RWPE2 (cell line): ENCODE measurements around the gene PLPP1.

Experiments
- ATAC-seq: fragments of 200-7000 bp; cut with Tn5 transposase; 3 replicates; pipeline ENCODE4 v1.9.1; 2021; ENCODE audit warnings: low read depth
- DNase-seq: peaks from one replicate; pipeline ENCODE4 v3.0.0-alpha.2; 2020; ENCODE audit warnings: low spot score
- H3K27ac ChIP-seq: fragments of 450-650 bp; 2 replicates; pipeline ENCODE4 v1.5.1; 2017; ENCODE audit warnings: mild to moderate bottlenecking; ENCODE audit not compliant: poor library complexity, severe bottlenecking
- H3K27me3 ChIP-seq: fragments of 250-450 bp; sonication (Bioruptor Pico); 2 replicates; pipeline ENCODE4 v1.5.1; 2021; ENCODE audit warnings: mild to moderate bottlenecking, moderate library complexity; ENCODE audit not compliant: insufficient read depth, poor library complexity, severe bottlenecking
- H3K36me3 ChIP-seq: fragments of 250-450 bp; sonication (Bioruptor Pico); 2 replicates; pipeline ENCODE4 v1.5.1; 2020; ENCODE audit warnings: low read depth, mild to moderate bottlenecking, moderate library complexity
- H3K4me1 ChIP-seq: fragments of 250-450 bp; sonication (Bioruptor Pico); 2 replicates; pipeline ENCODE4 v1.5.1; 2021; ENCODE audit warnings: mild to moderate bottlenecking, moderate library complexity; ENCODE audit not compliant: insufficient read depth, poor library complexity, severe bottlenecking
- H3K4me3 ChIP-seq: fragments of 250-450 bp; sonication (Bioruptor Pico); 2 replicates; pipeline ENCODE4 v1.5.1; 2021; ENCODE audit warnings: mild to moderate bottlenecking, moderate library complexity; ENCODE audit not compliant: severe bottlenecking
- H3K9me3 ChIP-seq: fragments of 250-450 bp; sonication (Bioruptor Pico); 2 replicates; pipeline ENCODE4 v1.5.1; 2021; ENCODE audit warnings: mild to moderate bottlenecking, moderate library complexity; ENCODE audit not compliant: severe bottlenecking
- TF ChIP-seq, protein P1 (sequence below): fragments of 450-650 bp; IDR thresholded peaks from one replicate; pipeline ENCODE4 v1.5.1; 2017; ENCODE audit warnings: mild to moderate bottlenecking, moderate library complexity; ENCODE audit not compliant: poor library complexity, severe bottlenecking

Gene PLPP1

DNA sequence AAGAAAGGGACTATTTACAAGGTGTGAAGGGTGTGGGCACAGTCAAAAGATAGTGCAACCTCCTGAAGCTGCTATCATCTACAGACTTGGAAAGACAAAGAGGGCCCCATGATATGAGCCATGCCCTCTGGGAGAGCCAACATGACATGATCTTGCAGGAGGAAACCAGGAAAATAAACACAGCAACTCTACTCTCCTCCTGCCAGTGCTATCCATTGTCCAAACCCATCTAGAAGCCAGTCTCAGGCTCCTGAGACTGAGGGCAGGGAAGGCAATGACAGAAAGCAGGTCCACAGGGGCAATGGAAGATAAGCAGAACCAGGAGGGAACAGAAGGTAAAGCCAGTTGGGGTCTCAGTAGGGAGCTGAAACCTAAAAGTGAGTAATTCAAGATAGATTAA, 37.1 kb downstream of the PLPP1 start:
- TF ChIP-seq, protein P1, sequence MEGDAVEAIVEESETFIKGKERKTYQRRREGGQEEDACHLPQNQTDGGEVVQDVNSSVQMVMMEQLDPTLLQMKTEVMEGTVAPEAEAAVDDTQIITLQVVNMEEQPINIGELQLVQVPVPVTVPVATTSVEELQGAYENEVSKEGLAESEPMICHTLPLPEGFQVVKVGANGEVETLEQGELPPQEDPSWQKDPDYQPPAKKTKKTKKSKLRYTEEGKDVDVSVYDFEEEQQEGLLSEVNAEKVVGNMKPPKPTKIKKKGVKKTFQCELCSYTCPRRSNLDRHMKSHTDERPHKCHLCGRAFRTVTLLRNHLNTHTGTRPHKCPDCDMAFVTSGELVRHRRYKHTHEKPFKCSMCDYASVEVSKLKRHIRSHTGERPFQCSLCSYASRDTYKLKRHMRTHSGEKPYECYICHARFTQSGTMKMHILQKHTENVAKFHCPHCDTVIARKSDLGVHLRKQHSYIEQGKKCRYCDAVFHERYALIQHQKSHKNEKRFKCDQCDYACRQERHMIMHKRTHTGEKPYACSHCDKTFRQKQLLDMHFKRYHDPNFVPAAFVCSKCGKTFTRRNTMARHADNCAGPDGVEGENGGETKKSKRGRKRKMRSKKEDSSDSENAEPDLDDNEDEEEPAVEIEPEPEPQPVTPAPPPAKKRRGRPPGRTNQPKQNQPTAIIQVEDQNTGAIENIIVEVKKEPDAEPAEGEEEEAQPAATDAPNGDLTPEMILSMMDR, result no peak
- Histone ChIP-seq H3K27me3 (no peaks in the 10 kb centered on the region), H3K36me3 (no peaks in the 10 kb centered on the region), H3K27ac (no peak overlapping the region), H3K9me3 (no peaks in the 10 kb centered on the region), H3K4me1 (no peaks in the 10 kb centered on the region), H3K4me3 (no peak overlapping the region)
- ATAC-seq, result no peak; the same call in 2 of the 3 replicates
- DNase-seq, result no peak

DNA sequence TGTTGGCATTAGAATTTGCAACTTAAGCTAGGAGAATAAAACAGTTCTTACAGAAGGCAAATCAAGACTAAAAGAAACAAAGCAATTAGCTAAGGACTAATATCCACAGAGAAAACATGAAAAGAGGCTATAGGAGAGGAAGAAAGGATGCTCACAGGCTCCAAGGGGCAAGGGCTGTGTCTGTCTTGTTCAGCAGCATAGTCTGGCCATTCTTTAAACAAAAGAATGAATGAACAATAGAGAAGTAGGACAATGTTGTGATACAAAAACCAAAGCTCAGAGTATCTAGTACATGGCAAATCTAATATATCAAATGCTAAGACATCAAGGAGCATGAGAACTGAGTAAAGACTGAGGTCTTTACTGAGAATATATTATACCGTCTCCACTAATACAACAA, 39.5 kb downstream of the PLPP1 start:
- TF ChIP-seq, protein P1, result no peak
- no peaks in the 10 kb centered on the region for H3K4me1 ChIP-seq
- no peak overlapping the region for H3K27ac ChIP-seq
- ATAC-seq (no peak), DNase-seq (no peak)
- H3K4me3 ChIP-seq, result no peak overlapping the region
- no peaks in the 10 kb centered on the region for H3K9me3 ChIP-seq
- H3K27me3 ChIP-seq, result no peaks in the 10 kb centered on the region
- no peaks in the 10 kb centered on the region for H3K36me3 ChIP-seq

DNA sequence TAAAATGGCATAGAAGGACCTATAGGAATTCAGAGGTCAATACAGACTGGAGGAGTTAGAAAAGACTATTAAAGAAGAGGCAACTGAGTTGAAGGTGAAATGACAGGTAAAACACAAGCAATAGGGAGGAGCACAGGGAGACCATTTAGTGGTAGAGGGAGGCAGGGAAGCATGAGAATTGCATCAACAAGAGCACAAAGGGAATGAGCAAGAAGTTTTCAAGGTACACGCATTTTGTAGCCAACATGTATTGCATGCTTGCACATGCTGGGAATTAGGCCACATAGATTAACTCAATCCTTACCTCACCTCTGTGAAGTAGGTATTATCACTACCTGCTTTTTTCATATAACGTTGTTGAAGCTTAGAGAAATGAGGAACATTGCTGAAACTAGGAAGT, 42.3 kb downstream of the PLPP1 start:
- ATAC-seq (no peak; the same call in 2 of the 3 replicates), DNase-seq (no peak)
- Histone ChIP-seq H3K36me3 (no peaks in the 10 kb centered on the region), H3K9me3 (no peaks in the 10 kb centered on the region), H3K27ac (no peak overlapping the region), H3K27me3 (no peaks in the 10 kb centered on the region), H3K4me1 (no peaks in the 10 kb centered on the region), H3K4me3 (no peak overlapping the region)
- TF ChIP-seq, protein P1, result no peak

DNA sequence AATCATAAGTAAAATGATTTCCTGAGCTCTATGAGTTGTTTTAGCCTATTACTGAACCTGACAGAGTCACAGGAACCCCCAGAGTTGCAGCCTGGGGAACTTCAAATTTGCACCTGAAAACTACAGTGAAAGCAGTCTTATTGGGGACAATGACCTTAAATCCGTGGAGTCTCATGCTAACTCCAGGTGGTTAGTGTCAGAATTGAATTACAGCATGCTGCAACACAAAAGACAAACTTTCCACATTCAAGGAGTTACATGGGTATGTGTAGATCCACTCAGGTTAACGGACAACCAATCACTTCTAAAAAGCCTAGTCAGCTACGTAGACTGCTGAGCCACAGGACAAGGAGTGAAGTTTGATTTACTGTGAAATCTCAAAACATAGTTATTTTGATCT, 49.7 kb downstream of the PLPP1 start:
- no peak overlapping the region for H3K4me3 ChIP-seq

DNA sequence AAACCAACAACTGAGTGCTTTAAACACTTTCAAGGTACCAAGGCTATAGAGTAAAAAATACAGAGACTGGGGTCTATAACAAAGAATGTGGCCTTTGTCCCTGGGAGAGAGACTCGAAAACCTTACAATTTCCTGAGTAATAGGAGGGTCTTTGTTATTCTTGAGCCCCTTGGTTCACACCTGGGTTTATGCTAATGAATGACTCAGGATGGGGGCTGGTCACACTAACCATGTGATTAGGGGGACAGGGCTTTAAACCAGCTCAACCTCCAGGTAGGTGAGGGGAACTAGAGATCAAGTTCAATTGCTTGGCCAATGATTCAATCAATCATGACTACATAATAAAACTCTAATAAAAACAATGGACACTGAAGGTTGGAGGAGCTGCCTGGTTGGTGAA, 50.2 kb downstream of the PLPP1 start:
- Histone ChIP-seq H3K27ac (no peak overlapping the region), H3K27me3 (no peaks in the 10 kb centered on the region), H3K36me3 (no peaks in the 10 kb centered on the region; the same call in 1 of the 2 replicates), H3K4me1 (no peaks in the 10 kb centered on the region), H3K9me3 (no peaks in the 10 kb centered on the region), H3K4me3 (no peak overlapping the region)
- ATAC-seq (no peak), DNase-seq (no peak)
- TF ChIP-seq, protein P1, result no peak

More for the DNA sequence above, 49.7 kb downstream of the PLPP1 start:
- no peak for ATAC-seq
- TF ChIP-seq, protein P1, result no peak
- no peaks in the 10 kb centered on the region for H3K9me3 ChIP-seq
- no peaks in the 10 kb centered on the region for H3K27me3 ChIP-seq
- H3K36me3 ChIP-seq, result no peaks in the 10 kb centered on the region; the same call in 1 of the 2 replicates
- no peak for DNase-seq
- H3K27ac ChIP-seq, result no peak overlapping the region
- no peaks in the 10 kb centered on the region for H3K4me1 ChIP-seq
